Measurements from ENCODE around the gene RFX1. TPM values are rescaled to one million over a fixed set of nuclear protein-coding genes. Genes with fewer than 3 reads are reported as not detected.
"Not testable (repeated sequence)": the region's sequence is repeated elsewhere in the genome, so short reads cannot be mapped to it uniquely, and the experiment has no call there.

The RFX1 gene
- total RNA-seq, 1 experiment from 2014 or later, result 20.4 TPM

GRCh38 chr19:13972368-13973155, 33.6 kb downstream of the RFX1 start (continued):
- TF ChIP-seq, protein P1, sequence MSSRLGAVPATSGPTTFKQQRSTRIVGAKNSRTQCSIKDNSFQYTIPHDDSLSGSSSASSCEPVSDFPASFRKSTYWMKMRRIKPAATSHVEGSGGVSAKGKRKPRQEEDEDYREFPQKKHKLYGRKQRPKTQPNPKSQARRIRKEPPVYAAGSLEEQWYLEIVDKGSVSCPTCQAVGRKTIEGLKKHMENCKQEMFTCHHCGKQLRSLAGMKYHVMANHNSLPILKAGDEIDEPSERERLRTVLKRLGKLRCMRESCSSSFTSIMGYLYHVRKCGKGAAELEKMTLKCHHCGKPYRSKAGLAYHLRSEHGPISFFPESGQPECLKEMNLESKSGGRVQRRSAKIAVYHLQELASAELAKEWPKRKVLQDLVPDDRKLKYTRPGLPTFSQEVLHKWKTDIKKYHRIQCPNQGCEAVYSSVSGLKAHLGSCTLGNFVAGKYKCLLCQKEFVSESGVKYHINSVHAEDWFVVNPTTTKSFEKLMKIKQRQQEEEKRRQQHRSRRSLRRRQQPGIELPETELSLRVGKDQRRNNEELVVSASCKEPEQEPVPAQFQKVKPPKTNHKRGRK (CRISPR knock-in tag; IDR thresholded peaks at IDR 0.05; ENCODE audit: borderline replicate concordance), result no peak
- TF ChIP-seq FOXK1 (CRISPR knock-in tag; IDR thresholded peaks at IDR 0.05), result no peak
- no peak for TF ChIP-seq HMGA2 (CRISPR knock-in tag; IDR thresholded peaks at IDR 0.05)
- no peak for TF ChIP-seq ZNF423 (CRISPR knock-in tag; IDR thresholded peaks at IDR 0.05)
- no peak for TF ChIP-seq NR2C2 (CRISPR knock-in tag; IDR thresholded peaks at IDR 0.05)
- TF ChIP-seq EMX1 (CRISPR knock-in tag; IDR thresholded peaks at IDR 0.05), result no peak
- TF ChIP-seq, protein P2, sequence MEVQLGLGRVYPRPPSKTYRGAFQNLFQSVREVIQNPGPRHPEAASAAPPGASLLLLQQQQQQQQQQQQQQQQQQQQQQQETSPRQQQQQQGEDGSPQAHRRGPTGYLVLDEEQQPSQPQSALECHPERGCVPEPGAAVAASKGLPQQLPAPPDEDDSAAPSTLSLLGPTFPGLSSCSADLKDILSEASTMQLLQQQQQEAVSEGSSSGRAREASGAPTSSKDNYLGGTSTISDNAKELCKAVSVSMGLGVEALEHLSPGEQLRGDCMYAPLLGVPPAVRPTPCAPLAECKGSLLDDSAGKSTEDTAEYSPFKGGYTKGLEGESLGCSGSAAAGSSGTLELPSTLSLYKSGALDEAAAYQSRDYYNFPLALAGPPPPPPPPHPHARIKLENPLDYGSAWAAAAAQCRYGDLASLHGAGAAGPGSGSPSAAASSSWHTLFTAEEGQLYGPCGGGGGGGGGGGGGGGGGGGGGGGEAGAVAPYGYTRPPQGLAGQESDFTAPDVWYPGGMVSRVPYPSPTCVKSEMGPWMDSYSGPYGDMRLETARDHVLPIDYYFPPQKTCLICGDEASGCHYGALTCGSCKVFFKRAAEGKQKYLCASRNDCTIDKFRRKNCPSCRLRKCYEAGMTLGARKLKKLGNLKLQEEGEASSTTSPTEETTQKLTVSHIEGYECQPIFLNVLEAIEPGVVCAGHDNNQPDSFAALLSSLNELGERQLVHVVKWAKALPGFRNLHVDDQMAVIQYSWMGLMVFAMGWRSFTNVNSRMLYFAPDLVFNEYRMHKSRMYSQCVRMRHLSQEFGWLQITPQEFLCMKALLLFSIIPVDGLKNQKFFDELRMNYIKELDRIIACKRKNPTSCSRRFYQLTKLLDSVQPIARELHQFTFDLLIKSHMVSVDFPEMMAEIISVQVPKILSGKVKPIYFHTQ (CRISPR knock-in tag; IDR thresholded peaks at IDR 0.05), result no peak
- no peak for TF ChIP-seq SMAD3 (CRISPR knock-in tag; IDR thresholded peaks at IDR 0.05; ENCODE audit: borderline replicate concordance)
- TF ChIP-seq ETV6 (CRISPR knock-in tag; IDR thresholded peaks at IDR 0.05), result no peak
- no peak for TF ChIP-seq GRHL2 (CRISPR knock-in tag; IDR thresholded peaks at IDR 0.05; ENCODE audit: insufficient replicate concordance, severe bottlenecking)

DNA sequence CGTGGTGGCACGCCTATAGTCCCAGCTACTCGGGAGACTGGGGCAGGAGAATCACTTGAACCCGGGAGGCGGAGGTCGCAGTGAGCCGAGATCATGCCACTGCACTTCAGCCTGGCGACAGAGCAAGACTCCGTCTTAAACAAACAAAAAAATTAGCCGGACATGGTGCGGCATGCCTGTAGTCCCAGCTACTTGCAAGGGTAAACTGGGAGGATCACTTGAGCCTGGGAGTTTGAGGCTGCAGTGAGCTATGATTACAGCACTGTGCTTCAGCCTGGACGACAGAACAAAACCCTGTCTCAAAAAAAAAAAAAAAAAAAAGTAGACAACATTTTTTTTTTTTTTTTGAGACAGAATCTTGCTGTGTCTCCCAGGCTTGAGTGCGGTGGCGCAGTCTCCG, 34.3 kb downstream of the RFX1 start:
- not testable (repeated sequence) for DNase-seq (ENCODE audit: low spot score); H3K9me3 Mint-ChIP-seq; H3K4me3 Mint-ChIP-seq; ATAC-seq; H3K36me3 Mint-ChIP-seq; H3K4me1 Mint-ChIP-seq; H3K27me3 Mint-ChIP-seq (ENCODE audit: low read depth); H3K27ac Mint-ChIP-seq
- CTCF ChIA-PET, result interaction anchor here (0.7 kb wide), 1 partner anchor 31 kb away, joined by 3 read pairs; no protein-coding TSS in a partner anchor
- POLR2A ChIA-PET, result interaction anchor here (0.6 kb wide), 1 partner anchor 60 kb away, joined by 3 read pairs; no protein-coding TSS in a partner anchor

- peaks cover 6% of the 10 kb centered on the region for H3K36me3 Mint-ChIP-seq
- H3K9me3 Mint-ChIP-seq, result no peaks in the 10 kb centered on the region
- H3K27ac Mint-ChIP-seq, result no peak overlapping the region
- ATAC-seq (no peak), DNase-seq (ENCODE audit: low spot score) (no peak)
- H3K4me3 Mint-ChIP-seq, result no peak overlapping the region
- H3K4me1 Mint-ChIP-seq, result peaks cover 8% of the 10 kb centered on the region
- CTCF ChIA-PET, result interaction anchor here (1.0 kb wide), 2 partner anchors 10 to 35 kb away, joined by 3 to 4 read pairs; no protein-coding TSS in a partner anchor
- H3K27me3 Mint-ChIP-seq (ENCODE audit: low read depth), result no peaks in the 10 kb centered on the region
- POLR2A ChIA-PET, result interaction anchor here (1.5 kb wide), 1 partner anchor 9 kb away, joined by 5 read pairs; no protein-coding TSS in a partner anchor
- TF ChIP-seq MXD4 (CRISPR knock-in tag; IDR thresholded peaks at IDR 0.05; ENCODE audit: borderline replicate concordance), result no peak
- no peak for TF ChIP-seq CREM (CRISPR knock-in tag; IDR thresholded peaks at IDR 0.05)
- TF ChIP-seq ZNF121 (CRISPR knock-in tag; IDR thresholded peaks at IDR 0.05), result no peak
- no peak for TF ChIP-seq ZNF317 (CRISPR knock-in tag; IDR thresholded peaks at IDR 0.05; ENCODE audit: borderline replicate concordance, low read depth)
- no peak for TF ChIP-seq GABPB1 (CRISPR knock-in tag; IDR thresholded peaks at IDR 0.05)
- no peak for TF ChIP-seq CREB1 (CRISPR knock-in tag; IDR thresholded peaks at IDR 0.05)
- TF ChIP-seq, protein P3, sequence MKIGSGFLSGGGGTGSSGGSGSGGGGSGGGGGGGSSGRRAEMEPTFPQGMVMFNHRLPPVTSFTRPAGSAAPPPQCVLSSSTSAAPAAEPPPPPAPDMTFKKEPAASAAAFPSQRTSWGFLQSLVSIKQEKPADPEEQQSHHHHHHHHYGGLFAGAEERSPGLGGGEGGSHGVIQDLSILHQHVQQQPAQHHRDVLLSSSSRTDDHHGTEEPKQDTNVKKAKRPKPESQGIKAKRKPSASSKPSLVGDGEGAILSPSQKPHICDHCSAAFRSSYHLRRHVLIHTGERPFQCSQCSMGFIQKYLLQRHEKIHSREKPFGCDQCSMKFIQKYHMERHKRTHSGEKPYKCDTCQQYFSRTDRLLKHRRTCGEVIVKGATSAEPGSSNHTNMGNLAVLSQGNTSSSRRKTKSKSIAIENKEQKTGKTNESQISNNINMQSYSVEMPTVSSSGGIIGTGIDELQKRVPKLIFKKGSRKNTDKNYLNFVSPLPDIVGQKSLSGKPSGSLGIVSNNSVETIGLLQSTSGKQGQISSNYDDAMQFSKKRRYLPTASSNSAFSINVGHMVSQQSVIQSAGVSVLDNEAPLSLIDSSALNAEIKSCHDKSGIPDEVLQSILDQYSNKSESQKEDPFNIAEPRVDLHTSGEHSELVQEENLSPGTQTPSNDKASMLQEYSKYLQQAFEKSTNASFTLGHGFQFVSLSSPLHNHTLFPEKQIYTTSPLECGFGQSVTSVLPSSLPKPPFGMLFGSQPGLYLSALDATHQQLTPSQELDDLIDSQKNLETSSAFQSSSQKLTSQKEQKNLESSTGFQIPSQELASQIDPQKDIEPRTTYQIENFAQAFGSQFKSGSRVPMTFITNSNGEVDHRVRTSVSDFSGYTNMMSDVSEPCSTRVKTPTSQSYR (CRISPR knock-in tag; IDR thresholded peaks at IDR 0.05), result no peak
- TF ChIP-seq JAZF1 (CRISPR knock-in tag; IDR thresholded peaks at IDR 0.05), result no peak
Measured at GRCh38 chr19:13969897-13970296, 36.2 kb downstream of the RFX1 start.
